Mesendoderm (in vitro differentiated cells): Measurements from ENCODE around the gene TMEM253.

Source experiments
- DNase-seq: peaks from one replicate; pipeline ENCODE4 v3.0.0; 2013
- H2AK5ac ChIP-seq: 2 replicates; pipeline ENCODE4 v1.6.1; 2013; ENCODE audit warnings: low read length, inconsistent platforms
- H2BK120ac ChIP-seq: 2 replicates; pipeline ENCODE4 v1.6.1; 2013; ENCODE audit warnings: low read depth, mild to moderate bottlenecking, low read length, moderate library complexity, mixed read lengths
- H2BK15ac ChIP-seq: replicated peaks from 2 replicates; pipeline ENCODE4 v1.6.1; 2013; ENCODE audit warnings: low read depth, mild to moderate bottlenecking, moderate library complexity
- H2BK5ac ChIP-seq: 2 replicates; pipeline ENCODE4 v1.6.1; 2013; ENCODE audit warnings: low read length, inconsistent platforms
- H3K18ac ChIP-seq: 2 replicates; pipeline ENCODE4 v1.6.1; 2013; ENCODE audit warnings: mild to moderate bottlenecking, low read length, mixed read lengths
- H3K23ac ChIP-seq: one replicate; pipeline ENCODE4 v1.6.1; 2013; ENCODE audit warnings: low read length
- H3K27ac ChIP-seq: 2 replicates; pipeline ENCODE4 v1.5.1; 2013; ENCODE audit warnings: low read depth, mild to moderate bottlenecking, inconsistent platforms, low read length, moderate library complexity
- H3K27me3 ChIP-seq: 2 replicates; pipeline ENCODE4 v1.6.1; 2013; ENCODE audit warnings: low read length, control low read depth, mild to moderate bottlenecking, inconsistent platforms; ENCODE audit not compliant: insufficient read depth, poor library complexity
- H3K36me3 ChIP-seq: 2 replicates; pipeline ENCODE4 v1.6.1; 2013; ENCODE audit warnings: low read length, inconsistent platforms; ENCODE audit not compliant: control insufficient read depth, insufficient read depth
- H3K4ac ChIP-seq: one replicate; pipeline ENCODE4 v1.6.1; 2013; ENCODE audit warnings: low read depth, mild to moderate bottlenecking, low read length, moderate library complexity
- H3K4me1 ChIP-seq: 2 replicates; pipeline ENCODE4 v1.6.1; 2013; ENCODE audit warnings: low read depth, low read length, inconsistent platforms; ENCODE audit not compliant: control insufficient read depth
- H3K4me2 ChIP-seq: 2 replicates; pipeline ENCODE4 v1.6.1; 2013; ENCODE audit warnings: low read length
- H3K4me3 ChIP-seq: 2 replicates; pipeline ENCODE4 v1.5.1; 2013; ENCODE audit warnings: mild to moderate bottlenecking, low read length
- H3K56ac ChIP-seq: one replicate; pipeline ENCODE4 v1.6.1; 2013; ENCODE audit warnings: low read length
- H3K79me1 ChIP-seq: 2 replicates; pipeline ENCODE4 v1.6.1; 2013; ENCODE audit warnings: low read length, inconsistent platforms
- H3K79me2 ChIP-seq: 2 replicates; pipeline ENCODE4 v1.6.1; 2013; ENCODE audit warnings: mild to moderate bottlenecking, low read length; ENCODE audit not compliant: control insufficient read depth, insufficient read depth
- H3K9ac ChIP-seq: 2 replicates; pipeline ENCODE4 v1.6.1; 2013; ENCODE audit warnings: low read length, inconsistent platforms
- H4K5ac ChIP-seq: one replicate; pipeline ENCODE4 v1.6.1; 2013; ENCODE audit warnings: low read length
- H4K8ac ChIP-seq: one replicate; pipeline ENCODE4 v1.6.1; 2013; ENCODE audit warnings: low read depth, mild to moderate bottlenecking, control low read depth, low read length, moderate library complexity
- WGBS: extraction: QIAGEN DNeasy Blood & Tissue Kit; methylation state at CpG from one replicate; pipeline ENCODE4 v1.1.7; 2013; ENCODE audit warnings: low lambda C conversion rate, missing lambda C conversion rate; ENCODE audit not compliant: insufficient coverage; ENCODE audit errors: extremely low coverage; 5-methylcytosine and 5-hydroxymethylcytosine counted together

The TMEM253 gene

DNA sequence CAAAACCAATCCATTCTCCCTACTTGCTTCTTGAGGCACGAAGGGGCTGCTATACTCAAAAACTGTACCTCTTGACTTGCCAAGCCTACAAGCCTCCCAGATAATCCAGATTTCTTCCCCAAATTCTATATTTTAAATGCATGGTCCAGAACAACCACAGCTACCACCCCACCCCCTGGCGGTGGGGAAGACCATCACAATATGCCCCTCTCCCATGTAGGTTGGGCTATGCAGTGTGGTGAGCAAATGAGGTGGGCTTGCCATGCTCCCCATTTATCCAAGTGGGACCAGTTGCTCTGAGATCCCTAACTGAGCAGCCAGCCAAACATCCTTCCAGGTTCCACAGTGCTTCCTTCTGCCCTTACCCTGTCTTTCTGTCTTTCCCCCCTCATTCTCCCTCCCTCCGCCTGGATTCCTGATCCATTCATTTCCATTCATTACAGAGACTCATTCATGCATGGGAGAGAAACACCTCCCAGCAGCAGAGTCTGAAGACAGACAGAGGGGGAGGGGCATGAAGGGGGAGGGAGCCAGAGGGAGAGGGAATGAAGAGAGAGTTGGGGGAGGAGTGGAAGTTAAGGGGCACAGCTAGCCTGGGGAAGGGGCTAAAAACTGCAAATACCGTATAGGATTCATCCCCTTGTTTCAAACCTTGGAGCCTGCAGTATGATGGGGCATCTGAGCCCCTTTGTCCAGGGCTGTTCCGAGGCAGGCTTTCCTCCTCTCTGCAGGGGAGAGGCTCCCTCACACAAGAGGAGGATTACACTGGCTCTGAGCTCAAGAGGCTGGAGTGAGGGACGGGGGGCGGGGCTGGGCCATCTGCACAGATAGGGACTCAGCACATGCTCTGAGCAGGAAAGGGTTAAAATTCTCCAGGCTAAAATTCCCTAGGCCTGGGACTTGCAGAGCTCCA, 6.8 kb upstream of the TMEM253 start:
- no CpG with 5 or more reads among the region's 7 CpGs for WGBS
- H3K36me3 ChIP-seq: peaks cover 5% of the 10 kb centered on the region

DNA sequence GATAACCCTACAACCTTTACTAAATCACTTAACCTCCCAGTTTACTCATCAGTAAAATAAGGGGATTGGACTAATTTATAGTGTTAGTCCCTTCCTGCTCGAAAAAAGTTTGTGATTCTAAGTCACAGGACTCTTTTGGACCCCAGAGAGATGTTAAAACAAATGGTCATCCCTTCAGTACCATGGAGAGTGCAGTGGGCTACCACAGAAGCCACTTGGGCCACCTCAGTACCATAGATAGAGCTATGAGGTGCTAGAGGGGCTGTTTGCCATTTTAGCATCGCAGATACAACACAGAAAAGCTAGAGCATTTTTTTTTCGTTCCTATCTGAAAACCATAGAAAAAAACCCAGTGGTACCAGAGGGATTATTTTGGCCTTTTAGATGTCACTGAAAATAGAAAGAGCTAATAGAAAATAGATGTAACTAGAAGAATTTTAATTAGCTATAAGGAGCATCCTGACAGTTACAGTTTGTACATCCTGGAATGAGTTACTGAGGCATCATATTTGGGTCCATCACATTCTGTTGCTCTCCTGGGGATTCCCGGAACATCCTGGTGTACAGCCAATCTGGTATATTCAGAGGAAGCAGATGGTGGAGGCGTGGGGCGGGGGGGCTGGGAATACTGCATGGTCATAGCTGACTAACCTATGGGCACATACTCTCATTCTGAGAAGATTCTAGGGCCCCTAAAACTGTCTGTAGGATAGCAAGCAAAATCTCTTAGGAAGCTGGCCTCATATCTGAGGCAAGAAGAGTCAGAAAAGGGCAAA, 5.2 kb upstream of the TMEM253 start:
- no peak overlapping the region for H3K4me2 ChIP-seq
- peak; percentile 61 for DNase-seq
- no peak overlapping the region for H2AK5ac ChIP-seq
- peaks cover 21% of the 10 kb centered on the region for H3K4me1 ChIP-seq
- no peaks in the 10 kb centered on the region for H3K27me3 ChIP-seq
- no peak overlapping the region for H3K23ac ChIP-seq
- peaks cover 11% of the 10 kb centered on the region for H3K79me1 ChIP-seq
- H3K4ac ChIP-seq: no peak overlapping the region
- H3K27ac ChIP-seq: no peak overlapping the region
- WGBS: no CpG with 5 or more reads among the region's 6 CpGs
- no peak overlapping the region for H2BK15ac ChIP-seq
- no peak overlapping the region for H3K9ac ChIP-seq
- no peak overlapping the region for H4K5ac ChIP-seq
- H3K4me3 ChIP-seq: no peak overlapping the region
- H3K36me3 ChIP-seq: no peaks in the 10 kb centered on the region
- no peak overlapping the region for H4K8ac ChIP-seq
- H3K56ac ChIP-seq: no peak overlapping the region
- peaks cover 15% of the 10 kb centered on the region for H3K79me2 ChIP-seq
- H3K18ac ChIP-seq: no peak overlapping the region
- no peak overlapping the region for H2BK120ac ChIP-seq
- H2BK5ac ChIP-seq: no peak overlapping the region

More for the DNA sequence above, 6.8 kb upstream of the TMEM253 start:
- H3K4ac ChIP-seq: peak overlapping the region; percentile 10
- peak overlapping the region; percentile 43 for H3K18ac ChIP-seq
- H3K4me1 ChIP-seq: peaks cover 16% of the 10 kb centered on the region
- H2BK5ac ChIP-seq: peak overlapping the region; percentile 84
- H3K79me1 ChIP-seq: peaks cover 11% of the 10 kb centered on the region
- peak overlapping the region; percentile 83 for H3K27ac ChIP-seq
- peak overlapping the region; percentile 67 for H3K9ac ChIP-seq
- no peaks in the 10 kb centered on the region for H3K27me3 ChIP-seq
- peak overlapping the region; percentile 91 for H3K56ac ChIP-seq
- no peak overlapping the region for H4K5ac ChIP-seq
- H2BK120ac ChIP-seq: no peak overlapping the region
- no peak overlapping the region for H2BK15ac ChIP-seq
- no peak overlapping the region for H3K23ac ChIP-seq
- peak; percentile 96 for DNase-seq
- H2AK5ac ChIP-seq: peak overlapping the region; percentile 93
- H4K8ac ChIP-seq: no peak overlapping the region
- H3K4me3 ChIP-seq: no peak overlapping the region
- peaks cover 15% of the 10 kb centered on the region for H3K79me2 ChIP-seq
- H3K4me2 ChIP-seq: peak overlapping the region; percentile 91

GRCh38 chr14:21096438-21096837, 4.4 kb upstream of the TMEM253 start:
- Histone ChIP-seq H3K18ac (no peak overlapping the region), H3K27ac (no peak overlapping the region), H2BK120ac (no peak overlapping the region), H3K23ac (no peak overlapping the region), H3K9ac (no peak overlapping the region), H3K79me1 (peaks cover 11% of the 10 kb centered on the region), H3K4me3 (no peak overlapping the region), H3K36me3 (no peaks in the 10 kb centered on the region), H3K79me2 (peaks cover 15% of the 10 kb centered on the region), H3K4ac (no peak overlapping the region), H2BK5ac (no peak overlapping the region), H4K8ac (no peak overlapping the region), H3K4me2 (no peak overlapping the region), H3K4me1 (peaks cover 21% of the 10 kb centered on the region), H4K5ac (no peak overlapping the region), H3K56ac (no peak overlapping the region), H3K27me3 (no peaks in the 10 kb centered on the region), H2AK5ac (no peak overlapping the region), H2BK15ac (no peak overlapping the region)
- WGBS: no CpG with 5 or more reads among the region's 3 CpGs
- DNase-seq: no peak

- Histone ChIP-seq H3K18ac (peak overlapping the region; percentile 99), H3K27ac (peak overlapping the region; percentile 35)
- no CpG with 5 or more reads among the region's 10 CpGs for WGBS
Measured at GRCh38 chr14:21096978-21097635, 3.8 kb upstream of the TMEM253 start.

DNA sequence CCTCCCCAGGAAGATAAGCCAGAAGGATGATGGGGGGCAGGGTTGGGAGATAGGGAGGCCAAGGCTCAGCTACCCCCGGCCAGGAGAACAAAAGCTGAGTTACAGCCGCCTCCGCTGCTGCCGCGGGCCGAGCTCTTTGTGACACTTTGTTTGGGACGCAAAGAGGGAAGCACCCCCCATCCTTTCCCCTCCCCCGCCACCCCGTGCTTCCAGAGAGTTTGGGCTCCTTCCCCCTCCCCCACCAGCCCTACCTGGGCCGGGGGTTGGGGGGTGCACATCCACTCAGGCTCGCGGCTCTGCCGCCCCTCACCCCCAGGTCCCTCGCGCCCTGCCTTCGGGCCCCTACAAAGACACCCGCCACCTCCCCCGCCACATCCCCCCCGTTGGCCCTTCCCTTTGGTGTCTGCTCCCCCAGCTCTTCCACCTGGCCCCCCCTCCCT, 3.2 kb upstream of the TMEM253 start:
- H3K79me1 ChIP-seq: peaks cover 11% of the 10 kb centered on the region
- peak overlapping the region; percentile 35 for H3K27ac ChIP-seq
- DNase-seq: peak; percentile 45

More at GRCh38 chr14:21096978-21097635, 3.8 kb upstream of the TMEM253 start:
- Histone ChIP-seq H3K79me2 (peaks cover 15% of the 10 kb centered on the region), H4K5ac (no peak overlapping the region), H3K36me3 (no peaks in the 10 kb centered on the region), H4K8ac (no peak overlapping the region), H3K23ac (peak overlapping the region; percentile 59), H3K4me2 (peak overlapping the region; percentile 52), H3K79me1 (peaks cover 11% of the 10 kb centered on the region), H2AK5ac (peak overlapping the region; percentile 89), H2BK5ac (no peak overlapping the region), H3K27me3 (no peaks in the 10 kb centered on the region), H3K9ac (peak overlapping the region; percentile 62), H2BK15ac (no peak overlapping the region), H3K4me1 (peaks cover 21% of the 10 kb centered on the region), H2BK120ac (peak overlapping the region; percentile 40), H3K56ac (peak overlapping the region; percentile 83), H3K4me3 (peak overlapping the region; percentile 7), H3K4ac (peak overlapping the region; percentile 87)
- DNase-seq: peak; percentile 22

More for the DNA sequence above, 3.2 kb upstream of the TMEM253 start:
- Histone ChIP-seq H3K36me3 (no peaks in the 10 kb centered on the region), H2AK5ac (no peak overlapping the region), H4K5ac (no peak overlapping the region), H2BK120ac (peak overlapping the region; percentile 40), H3K9ac (peak overlapping the region; percentile 62), H3K4me2 (peak overlapping the region; percentile 52), H4K8ac (peak overlapping the region; percentile 31), H2BK15ac (no peak overlapping the region), H3K18ac (peak overlapping the region; percentile 99), H3K4me1 (peaks cover 21% of the 10 kb centered on the region), H3K4ac (peak overlapping the region; percentile 87), H2BK5ac (no peak overlapping the region), H3K56ac (peak overlapping the region; percentile 83), H3K79me2 (peaks cover 15% of the 10 kb centered on the region), H3K27me3 (no peaks in the 10 kb centered on the region), H3K23ac (peak overlapping the region; percentile 59), H3K4me3 (peak overlapping the region; percentile 7)
- no CpG with 5 or more reads among the region's 19 CpGs for WGBS
